ENCODE data around the gene HTT. TPM values are rescaled to one million over a fixed set of nuclear protein-coding genes. Genes with fewer than 3 reads are reported as not detected.

Gene HTT
- total and polyA plus RNA-seq, 2 of the 13 experiments (the other 11 are each of a cell fraction or from before 2014, with no cell fraction given) = 17.5 to 19.5 TPM

- H3K27me3 ChIP-seq (ENCODE audit: control insufficient read depth in 1 of 2, insufficient read depth in 2 of 2, low read length in 2 of 2) = no peaks in the 10 kb centered on the region
- WGBS (ENCODE audit: low lambda C conversion rate) = 56% methylated on average over 5 of the region's 11 CpGs
- in situ Hi-C loops (cut with HindIII; ENCODE audit: extremely low pct_ligation_motif_present, low pct_unique_long_range_greater_than_20kb) = no loop called here
Observed at GRCh38 chr4:3251691-3252479, 177.4 kb downstream of the HTT start.

More at GRCh38 chr4:3251691-3252479, 177.4 kb downstream of the HTT start:
- FAIRE-seq (no peak), DNase-seq (ENCODE audit: low spot score) (no peak), ATAC-seq (no peak)
- no peaks in the 10 kb centered on the region for H4K20me1 ChIP-seq (ENCODE audit: insufficient read depth, low read length)
- ChIA-PET POLR2A (no interaction called here), CTCF (ENCODE audit: low intra/inter-chr PET ratio, low total read pairs) (no interaction called here)
- BruUV-seq (replicated peaks) = no TSS peak
- 0 out of 2 replicates have a peak overlapping the region, but pooled peaks have one; percentile 18 for H3K4me2 ChIP-seq (ENCODE audit: low read depth, low read length)
- intact Hi-C loops (cut with micrococcal nuclease; ENCODE audit: unreplicated experiment) = no loop called here
- TF ChIP-seq ZNF574 (CRISPR knock-in tag; IDR thresholded peaks at IDR 0.05) = no peak
- TF ChIP-seq ZNF773 (CRISPR knock-in tag; IDR thresholded peaks at IDR 0.05; ENCODE audit: borderline replicate concordance) = no peak
- TF ChIP-seq HMGXB3 (CRISPR knock-in tag; IDR thresholded peaks at IDR 0.05; ENCODE audit: borderline replicate concordance) = no peak
- 0 out of 2 replicates have a peak, but pooled peaks have one; percentile 8 for TF ChIP-seq CTCF (CRISPR knock-in tag; IDR thresholded peaks at IDR 0.05)
- no peak for TF ChIP-seq ZNF564 (CRISPR knock-in tag; IDR thresholded peaks at IDR 0.05)
- no peak for TF ChIP-seq PRPF4 (IDR thresholded peaks at IDR 0.05; ENCODE audit: low read depth, low read length, poor library complexity, severe bottlenecking)
- no peak for TF ChIP-seq ZNF605 (CRISPR knock-in tag; IDR thresholded peaks at IDR 0.05)
- H3K79me2 ChIP-seq (ENCODE audit: insufficient read depth, low read length) = no peaks in the 10 kb centered on the region
- H3K27ac ChIP-seq (ENCODE audit: extremely low read length, insufficient read depth, low read length) = no peak overlapping the region
- peaks cover 24% of the 10 kb centered on the region for H3K4me1 ChIP-seq (ENCODE audit: insufficient read depth, low read length)
- peak overlapping the region; percentile 58; the same call in 1 of the 2 replicates for H3K9ac ChIP-seq (ENCODE audit: insufficient read depth, low read depth, low read length)
- no peaks in the 10 kb centered on the region for H3K9me3 ChIP-seq (ENCODE audit: low read length)
- no peak overlapping the region for H2AFZ ChIP-seq (ENCODE audit: low read length)
- no peaks in the 10 kb centered on the region for H3K36me3 ChIP-seq (replicated peaks in 1 of 2; ENCODE audit: control insufficient read depth in 1 of 2, insufficient read depth in 2 of 2, low read length in 2 of 2)
- H3K4me3 ChIP-seq (replicated peaks in 1 of 3; ENCODE audit: insufficient read depth in 1 of 3, low read depth in 2 of 3, low read length in 3 of 3) = peak overlapping the region in 1 of 3 experiments; percentile 76; a peak in 3 of 6 replicates

Measured in HepG2 (cell line).